ENCODE data around the gene UQCRC1.

The UQCRC1 gene

GRCh38 chr3:48625600-48625999 is 16.2 kb upstream of the UQCRC1 start:
- TF ChIP-seq CTCF (conservative IDR thresholded peaks at IDR 0.05; ENCODE audit: low read depth, low read length) = no peak
- H3K4me3 ChIP-seq (ENCODE audit: low read length) = no peak overlapping the region
- no peak for DNase-seq (ENCODE audit: low read depth)

DNA sequence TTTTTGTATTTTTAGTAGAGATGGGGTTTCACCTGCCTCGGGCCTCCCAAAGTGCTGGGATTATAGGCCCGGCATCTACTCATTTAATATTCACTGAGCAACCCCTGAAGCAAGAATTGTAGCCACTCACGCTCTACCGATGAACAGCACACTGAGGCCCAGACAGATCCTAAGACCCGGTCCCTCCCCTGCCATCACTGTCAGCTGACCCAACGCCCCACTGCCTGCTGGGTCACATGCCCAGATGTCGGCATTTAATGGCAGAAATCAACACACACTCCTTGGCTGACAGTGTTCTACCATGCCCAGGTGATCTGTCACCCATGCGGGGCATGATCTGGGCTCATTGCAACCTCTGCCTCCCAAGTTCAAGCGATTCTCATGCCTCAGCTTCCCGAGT is 15.3 kb upstream of the UQCRC1 start:
- no peak for TF ChIP-seq CTCF (conservative IDR thresholded peaks at IDR 0.05; ENCODE audit: low read depth, low read length)
- no peak overlapping the region for H3K4me3 ChIP-seq (ENCODE audit: low read length)
- no peak for DNase-seq (ENCODE audit: low read depth)

DNA sequence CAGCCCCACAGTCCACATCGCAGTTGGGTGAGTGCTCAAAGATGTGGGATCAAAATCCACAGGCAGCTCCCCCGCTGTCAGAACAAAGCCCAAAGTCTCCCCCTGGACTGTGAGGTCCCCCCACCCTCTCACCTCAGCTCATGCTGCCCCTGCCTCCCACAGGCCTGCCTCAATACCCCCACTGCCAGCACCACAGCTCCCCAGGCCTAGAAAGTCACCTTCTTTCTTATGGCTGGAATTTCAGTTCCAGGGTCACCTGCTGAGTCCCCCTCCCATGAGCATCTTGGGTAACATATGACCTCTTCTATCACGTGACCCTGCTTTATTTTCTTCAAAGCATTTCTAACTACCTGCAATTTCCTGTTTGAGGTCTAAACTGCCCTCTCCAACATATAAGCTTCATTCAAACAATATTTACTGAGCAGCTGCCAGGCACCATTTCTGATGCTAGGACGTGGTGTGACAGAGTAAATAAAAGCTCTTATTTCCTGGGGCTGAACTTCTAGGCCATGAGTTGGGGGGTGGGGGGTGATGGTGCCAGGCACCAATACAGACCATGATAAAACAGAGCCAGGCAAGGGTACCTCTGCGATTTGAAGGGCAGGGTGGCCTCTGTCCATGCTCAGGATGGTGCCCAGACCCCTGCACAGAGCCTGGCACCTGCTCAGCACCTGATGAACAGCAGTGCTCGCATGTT is 14.6 kb upstream of the UQCRC1 start:
- no peak overlapping the region for H3K4me3 ChIP-seq (ENCODE audit: low read length)
- DNase-seq (ENCODE audit: low read depth) = no peak
- no peak for TF ChIP-seq CTCF (conservative IDR thresholded peaks at IDR 0.05; ENCODE audit: low read depth, low read length)

DNA sequence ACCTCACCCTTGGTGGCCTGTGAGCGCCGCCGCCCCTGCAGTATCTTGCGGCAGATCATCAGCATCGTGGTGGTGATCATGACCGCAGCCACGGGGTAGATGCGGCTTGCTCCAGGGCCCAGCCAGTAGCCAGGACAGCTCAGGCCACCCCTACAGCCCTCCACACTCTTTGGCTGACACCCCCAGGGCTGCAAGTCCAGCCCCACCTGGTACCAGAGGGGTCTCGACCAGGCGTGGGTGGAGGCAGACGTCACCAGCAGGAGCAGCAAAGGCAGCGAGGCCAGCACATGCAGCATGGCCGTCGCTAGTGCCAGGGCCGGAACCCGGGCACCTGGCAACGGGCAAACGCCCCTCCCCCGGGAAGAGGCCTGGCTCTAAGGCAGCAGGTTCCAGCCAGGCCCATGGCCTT is 12.0 kb upstream of the UQCRC1 start, which contains the start of gene TMEM89:
TMEM89 (minus strand) TSS at position 309 of the 409 bp plus-strand sequence; CDS start at position 296, 13 bp downstream.
- no peak for TF ChIP-seq CTCF (conservative IDR thresholded peaks at IDR 0.05; ENCODE audit: low read depth, low read length)
- no peak within 1 kb of the TSS for H3K4me3 ChIP-seq (ENCODE audit: low read length)
- no peak for DNase-seq (ENCODE audit: low read depth)

GRCh38 chr3:48619541-48620524 is 10.4 kb upstream of the UQCRC1 start:
- DNase-seq (ENCODE audit: low read depth) = no peak
- no peak overlapping the region for H3K4me3 ChIP-seq (ENCODE audit: low read length)
- no peak for TF ChIP-seq CTCF (conservative IDR thresholded peaks at IDR 0.05; ENCODE audit: low read depth, low read length)

DNA sequence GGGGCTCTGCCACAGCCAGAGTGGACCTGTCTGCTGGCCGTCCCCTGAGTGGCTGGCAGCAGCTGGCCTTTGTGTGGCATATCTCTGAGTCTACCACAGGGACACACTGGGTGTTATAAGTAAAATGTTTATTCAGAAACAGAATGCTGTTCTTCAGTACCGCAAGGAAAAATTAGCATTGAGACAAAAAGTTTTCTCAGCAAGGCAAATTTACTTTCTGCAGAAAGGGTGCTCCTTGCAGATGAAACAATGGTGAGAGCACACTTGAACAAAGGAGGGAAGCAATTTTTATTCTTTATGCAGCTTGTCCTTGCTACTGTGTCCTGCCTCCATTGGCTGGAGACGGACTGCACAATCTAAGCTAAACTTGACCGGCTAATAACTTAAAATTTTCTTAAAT is 8.1 kb upstream of the UQCRC1 start:
- no peak for DNase-seq (ENCODE audit: low read depth)
- H3K4me3 ChIP-seq (ENCODE audit: low read length) = no peak overlapping the region
- no peak for TF ChIP-seq CTCF (conservative IDR thresholded peaks at IDR 0.05; ENCODE audit: low read depth, low read length)

All from retinal pigment epithelial cell (primary cell).